GM12874 (cell line): ENCODE data around the gene PRRT1.

Source experiments
- CTCF ChIP-seq: IDR thresholded peaks from 2 replicates; pipeline ENCODE4 v1.5.1; 2011; ENCODE audit warnings: low read depth, mild to moderate bottlenecking, control low read depth, low read length, moderate library complexity; ENCODE audit not compliant: insufficient read depth

The PRRT1 gene

GRCh38 chr6:32113386-32114352, 38.1 kb downstream of the PRRT1 start:
- TF ChIP-seq CTCF = no peak

- TF ChIP-seq CTCF = no peak
Measured at GRCh38 chr6:32112431-32112980, 39.2 kb downstream of the PRRT1 start.

GRCh38 chr6:32111424-32112066, 40.2 kb downstream of the PRRT1 start:
- no peak for TF ChIP-seq CTCF

GRCh38 chr6:32110632-32111031, 41.1 kb downstream of the PRRT1 start:
- TF ChIP-seq CTCF = no peak

GRCh38 chr6:32109765-32110160, 42.0 kb downstream of the PRRT1 start:
- no peak for TF ChIP-seq CTCF

- no peak for TF ChIP-seq CTCF
Measured at GRCh38 chr6:32109114-32109764, 42.5 kb downstream of the PRRT1 start, which contains the start of gene TNXB. Gene TNXB, minus strand, starts transcription at chr6:32109338. Its CDS starts 11,140 bp downstream, at chr6:32098198.

GRCh38 chr6:32108727-32109113, 43.0 kb downstream of the PRRT1 start:
- no peak for TF ChIP-seq CTCF
